ENCODE measurements around the gene ADAMTS1. TPM values are rescaled to one million over a fixed set of nuclear protein-coding genes. Genes with fewer than 3 reads are reported as not detected.

The ADAMTS1 gene
- total and polyA plus RNA-seq, 2 of the 13 experiments (the other 11 are each of a cell fraction or from before 2014, with no cell fraction given) = 0.02 to 0.11 TPM

GRCh38 chr21:26845066-26845758 lies at the start of gene ADAMTS1 (continued):
- TF ChIP-seq FOSL2 (CRISPR knock-in tag; IDR thresholded peaks at IDR 0.05) = no peak
- no peak for TF ChIP-seq NR1H2 (CRISPR knock-in tag; IDR thresholded peaks at IDR 0.05; ENCODE audit: borderline replicate concordance, low read depth)
- TF ChIP-seq KLF9 (CRISPR knock-in tag; IDR thresholded peaks at IDR 0.05; ENCODE audit: low read depth) = no peak
- no peak for TF ChIP-seq ZNF724P (CRISPR knock-in tag; IDR thresholded peaks at IDR 0.05; ENCODE audit: borderline replicate concordance)
- TF ChIP-seq, protein P1, sequence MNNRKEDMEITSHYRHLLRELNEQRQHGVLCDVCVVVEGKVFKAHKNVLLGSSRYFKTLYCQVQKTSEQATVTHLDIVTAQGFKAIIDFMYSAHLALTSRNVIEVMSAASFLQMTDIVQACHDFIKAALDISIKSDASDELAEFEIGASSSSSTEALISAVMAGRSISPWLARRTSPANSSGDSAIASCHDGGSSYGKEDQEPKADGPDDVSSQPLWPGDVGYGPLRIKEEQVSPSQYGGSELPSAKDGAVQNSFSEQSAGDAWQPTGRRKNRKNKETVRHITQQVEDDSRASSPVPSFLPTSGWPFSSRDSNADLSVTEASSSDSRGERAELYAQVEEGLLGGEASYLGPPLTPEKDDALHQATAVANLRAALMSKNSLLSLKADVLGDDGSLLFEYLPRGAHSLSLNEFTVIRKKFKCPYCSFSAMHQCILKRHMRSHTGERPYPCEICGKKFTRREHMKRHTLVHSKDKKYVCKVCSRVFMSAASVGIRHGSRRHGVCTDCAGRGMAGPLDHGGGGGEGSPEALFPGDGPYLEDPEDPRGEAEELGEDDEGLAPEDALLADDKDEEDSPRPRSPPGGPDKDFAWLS (CRISPR knock-in tag; IDR thresholded peaks at IDR 0.05; ENCODE audit: borderline replicate concordance) = no peak
- no peak for TF ChIP-seq PLRG1 (conservative IDR thresholded peaks at IDR 0.05)
- no peak for TF ChIP-seq PTBP1 (IDR thresholded peaks at IDR 0.05; ENCODE audit: low read depth, low read length, poor library complexity, severe bottlenecking)
- TF ChIP-seq XRCC5 (optimal IDR thresholded peaks at IDR 0.05; ENCODE audit: low read length) = peak; percentile 20
- no peak for TF ChIP-seq ZGPAT (CRISPR knock-in tag; IDR thresholded peaks at IDR 0.05)
- no peak for TF ChIP-seq ZMYM3 (CRISPR knock-in tag; IDR thresholded peaks at IDR 0.05)
- TF ChIP-seq, protein P2, sequence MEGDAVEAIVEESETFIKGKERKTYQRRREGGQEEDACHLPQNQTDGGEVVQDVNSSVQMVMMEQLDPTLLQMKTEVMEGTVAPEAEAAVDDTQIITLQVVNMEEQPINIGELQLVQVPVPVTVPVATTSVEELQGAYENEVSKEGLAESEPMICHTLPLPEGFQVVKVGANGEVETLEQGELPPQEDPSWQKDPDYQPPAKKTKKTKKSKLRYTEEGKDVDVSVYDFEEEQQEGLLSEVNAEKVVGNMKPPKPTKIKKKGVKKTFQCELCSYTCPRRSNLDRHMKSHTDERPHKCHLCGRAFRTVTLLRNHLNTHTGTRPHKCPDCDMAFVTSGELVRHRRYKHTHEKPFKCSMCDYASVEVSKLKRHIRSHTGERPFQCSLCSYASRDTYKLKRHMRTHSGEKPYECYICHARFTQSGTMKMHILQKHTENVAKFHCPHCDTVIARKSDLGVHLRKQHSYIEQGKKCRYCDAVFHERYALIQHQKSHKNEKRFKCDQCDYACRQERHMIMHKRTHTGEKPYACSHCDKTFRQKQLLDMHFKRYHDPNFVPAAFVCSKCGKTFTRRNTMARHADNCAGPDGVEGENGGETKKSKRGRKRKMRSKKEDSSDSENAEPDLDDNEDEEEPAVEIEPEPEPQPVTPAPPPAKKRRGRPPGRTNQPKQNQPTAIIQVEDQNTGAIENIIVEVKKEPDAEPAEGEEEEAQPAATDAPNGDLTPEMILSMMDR (CRISPR knock-in tag; IDR thresholded peaks at IDR 0.05) = peak; percentile 13; the same call in 1 of the 2 replicates
- no peak for TF ChIP-seq NKX3-1 (CRISPR knock-in tag; IDR thresholded peaks at IDR 0.05)
- no peak for TF ChIP-seq MTF1 (CRISPR knock-in tag; IDR thresholded peaks at IDR 0.05)
- TF ChIP-seq NR2F1 (CRISPR knock-in tag; IDR thresholded peaks at IDR 0.05) = no peak
- TF ChIP-seq, protein P3, sequence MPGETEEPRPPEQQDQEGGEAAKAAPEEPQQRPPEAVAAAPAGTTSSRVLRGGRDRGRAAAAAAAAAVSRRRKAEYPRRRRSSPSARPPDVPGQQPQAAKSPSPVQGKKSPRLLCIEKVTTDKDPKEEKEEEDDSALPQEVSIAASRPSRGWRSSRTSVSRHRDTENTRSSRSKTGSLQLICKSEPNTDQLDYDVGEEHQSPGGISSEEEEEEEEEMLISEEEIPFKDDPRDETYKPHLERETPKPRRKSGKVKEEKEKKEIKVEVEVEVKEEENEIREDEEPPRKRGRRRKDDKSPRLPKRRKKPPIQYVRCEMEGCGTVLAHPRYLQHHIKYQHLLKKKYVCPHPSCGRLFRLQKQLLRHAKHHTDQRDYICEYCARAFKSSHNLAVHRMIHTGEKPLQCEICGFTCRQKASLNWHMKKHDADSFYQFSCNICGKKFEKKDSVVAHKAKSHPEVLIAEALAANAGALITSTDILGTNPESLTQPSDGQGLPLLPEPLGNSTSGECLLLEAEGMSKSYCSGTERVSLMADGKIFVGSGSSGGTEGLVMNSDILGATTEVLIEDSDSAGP (CRISPR knock-in tag; IDR thresholded peaks at IDR 0.05; ENCODE audit: borderline replicate concordance) = no peak
- TF ChIP-seq, protein P4, sequence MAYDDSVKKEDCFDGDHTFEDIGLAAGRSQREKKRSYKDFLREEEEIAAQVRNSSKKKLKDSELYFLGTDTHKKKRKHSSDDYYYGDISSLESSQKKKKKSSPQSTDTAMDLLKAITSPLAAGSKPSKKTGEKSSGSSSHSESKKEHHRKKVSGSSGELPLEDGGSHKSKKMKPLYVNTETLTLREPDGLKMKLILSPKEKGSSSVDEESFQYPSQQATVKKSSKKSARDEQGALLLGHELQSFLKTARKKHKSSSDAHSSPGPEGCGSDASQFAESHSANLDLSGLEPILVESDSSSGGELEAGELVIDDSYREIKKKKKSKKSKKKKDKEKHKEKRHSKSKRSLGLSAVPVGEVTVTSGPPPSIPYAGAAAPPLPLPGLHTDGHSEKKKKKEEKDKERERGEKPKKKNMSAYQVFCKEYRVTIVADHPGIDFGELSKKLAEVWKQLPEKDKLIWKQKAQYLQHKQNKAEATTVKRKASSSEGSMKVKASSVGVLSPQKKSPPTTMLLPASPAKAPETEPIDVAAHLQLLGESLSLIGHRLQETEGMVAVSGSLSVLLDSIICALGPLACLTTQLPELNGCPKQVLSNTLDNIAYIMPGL (CRISPR knock-in tag; IDR thresholded peaks at IDR 0.05; ENCODE audit: borderline replicate concordance in 1 of 2, low read depth in 1 of 2) = 0 out of 4 replicates have a peak, but pooled peaks of 1 of the 2 experiments have one; percentile 0
- no peak for TF ChIP-seq ZNF891 (CRISPR knock-in tag; IDR thresholded peaks at IDR 0.05)
- TF ChIP-seq ZNF136 (CRISPR knock-in tag; IDR thresholded peaks at IDR 0.05; ENCODE audit: low read depth) = no peak
- no peak for TF ChIP-seq IKZF4 (CRISPR knock-in tag; IDR thresholded peaks at IDR 0.05; ENCODE audit: borderline replicate concordance, low read depth, not compliant biosample characterization)
- peak; percentile 55 for TF ChIP-seq HNRNPLL (IDR thresholded peaks at IDR 0.05; ENCODE audit: low read depth, low read length, poor library complexity, severe bottlenecking)
- no peak for TF ChIP-seq ATM (IDR thresholded peaks at IDR 0.05; ENCODE audit: borderline replicate concordance)

Data from HepG2 (cell line).